KMS-11 (cell line): ENCODE measurements around the gene ADCK1.
"Not testable (repeated sequence)": the region's sequence is repeated elsewhere in the genome, so short reads cannot be mapped to it uniquely, and the experiment has no call there.

ENCODE experiments used
- H2AFZ ChIP-seq: fragments of 200-600 bp; sonication (generic); 2 replicates; pipeline ENCODE4 v1.6.1; 2016; ENCODE audit warnings: antibody characterized with exemption, mixed run types, low read depth
- H3K27ac ChIP-seq: fragments of 200-600 bp; sonication (generic); 2 replicates; pipeline ENCODE4 v1.6.1; 2016; ENCODE audit warnings: mild to moderate bottlenecking, mixed run types
- H3K27me3 ChIP-seq: fragments of 200-600 bp; sonication (generic); 2 replicates; pipeline ENCODE4 v1.6.1; 2017; ENCODE audit warnings: mild to moderate bottlenecking, low read depth, mixed run types, moderate library complexity; ENCODE audit not compliant: insufficient read depth
- H3K36me3 ChIP-seq: fragments of 200-600 bp; sonication (generic); 2 replicates; pipeline ENCODE4 v1.6.1; 2017; ENCODE audit warnings: mild to moderate bottlenecking, mixed run types; ENCODE audit not compliant: insufficient read depth
- H3K4me1 ChIP-seq: fragments of 200-600 bp; sonication (generic); 2 replicates; pipeline ENCODE4 v1.6.1; 2016; ENCODE audit warnings: mild to moderate bottlenecking, low read depth, mixed run types; ENCODE audit not compliant: poor library complexity, severe bottlenecking
- H3K4me2 ChIP-seq: fragments of 200-600 bp; sonication (generic); 2 replicates; pipeline ENCODE4 v1.7.0; 2016; ENCODE audit warnings: mild to moderate bottlenecking, mixed run types
- H3K4me3 ChIP-seq: fragments of 200-600 bp; sonication (generic); IDR thresholded peaks from 2 replicates; pipeline ENCODE4 v1.6.1; 2017; ENCODE audit warnings: low read depth, low read length, mixed read lengths; ENCODE audit not compliant: insufficient read depth
- H3K79me2 ChIP-seq: fragments of 200-600 bp; sonication (generic); 2 replicates; pipeline ENCODE4 v1.6.1; 2016; ENCODE audit warnings: low read depth, mixed run types; ENCODE audit not compliant: insufficient read depth
- H3K9ac ChIP-seq: fragments of 200-600 bp; sonication (generic); 2 replicates; pipeline ENCODE4 v1.6.1; 2016; ENCODE audit warnings: mild to moderate bottlenecking, mixed run types
- H4K20me1 ChIP-seq: fragments of 200-600 bp; sonication (generic); 2 replicates; pipeline ENCODE4 v1.6.1; 2016; ENCODE audit warnings: mild to moderate bottlenecking, mixed run types; ENCODE audit not compliant: insufficient read depth
- CTCF ChIP-seq: fragments of 200-600 bp; sonication (generic); conservative IDR thresholded peaks from 2 replicates; pipeline ENCODE4 v1.6.1; 2017; ENCODE audit warnings: low read depth, mild to moderate bottlenecking, antibody characterized with exemption, low read length, moderate library complexity, mixed read lengths

Gene ADCK1

GRCh38 chr14:77910506-77910905 lies 110.6 kb downstream of the ADCK1 start:
- Histone ChIP-seq H3K36me3 (no peaks in the 10 kb centered on the region), H3K9ac (no peak overlapping the region), H4K20me1 (no peaks in the 10 kb centered on the region), H3K79me2 (no peaks in the 10 kb centered on the region), H3K4me2 (no peak overlapping the region), H3K27ac (no peak overlapping the region), H3K27me3 (no peaks in the 10 kb centered on the region), H3K4me3 (no peak overlapping the region), H2AFZ (no peak overlapping the region), H3K4me1 (no peaks in the 10 kb centered on the region)
- no peak for TF ChIP-seq CTCF

DNA sequence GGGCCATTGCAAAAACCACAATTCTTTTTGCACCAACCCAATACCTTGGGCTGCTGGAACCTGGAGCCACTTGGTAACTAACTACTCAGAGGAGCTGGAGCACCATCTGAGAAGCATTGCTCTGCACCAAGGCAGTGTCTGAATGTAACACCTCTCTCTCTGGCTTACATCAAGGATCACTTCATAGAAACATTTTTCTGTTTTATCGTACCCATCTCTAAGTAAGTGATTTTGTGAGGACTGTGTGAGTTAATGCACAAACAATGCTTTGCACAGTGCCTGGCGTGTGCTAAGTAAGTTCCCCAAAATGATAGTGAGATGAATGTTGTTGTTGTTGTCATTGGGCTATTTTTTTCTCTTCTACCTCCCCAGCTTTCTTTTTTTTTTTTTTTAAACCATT lies 111.4 kb downstream of the ADCK1 start:
- Histone ChIP-seq H2AFZ (no peak overlapping the region), H3K79me2 (no peaks in the 10 kb centered on the region)

GRCh38 chr14:77912754-77913556 lies 113.0 kb downstream of the ADCK1 start:
- Histone ChIP-seq H3K36me3 (no peaks in the 10 kb centered on the region), H2AFZ (no peak overlapping the region), H3K27me3 (no peaks in the 10 kb centered on the region), H3K79me2 (no peaks in the 10 kb centered on the region), H3K4me1 (no peaks in the 10 kb centered on the region), H3K4me3 (no peak overlapping the region), H3K27ac (no peak overlapping the region), H3K9ac (no peak overlapping the region), H3K4me2 (no peak overlapping the region), H4K20me1 (no peaks in the 10 kb centered on the region)
- TF ChIP-seq CTCF = no peak

More for the DNA sequence above, 111.4 kb downstream of the ADCK1 start:
- H3K27ac ChIP-seq = no peak overlapping the region
- no peaks in the 10 kb centered on the region for H4K20me1 ChIP-seq
- H3K4me3 ChIP-seq = no peak overlapping the region
- no peaks in the 10 kb centered on the region for H3K4me1 ChIP-seq
- no peaks in the 10 kb centered on the region for H3K36me3 ChIP-seq
- no peak overlapping the region for H3K9ac ChIP-seq
- no peak for TF ChIP-seq CTCF
- no peaks in the 10 kb centered on the region for H3K27me3 ChIP-seq
- H3K4me2 ChIP-seq = no peak overlapping the region

GRCh38 chr14:77914073-77914721 lies 114.3 kb downstream of the ADCK1 start:
- no peak overlapping the region for H3K9ac ChIP-seq
- H3K27me3 ChIP-seq = no peaks in the 10 kb centered on the region
- H3K4me2 ChIP-seq = no peak overlapping the region
- no peaks in the 10 kb centered on the region for H4K20me1 ChIP-seq
- H2AFZ ChIP-seq = no peak overlapping the region
- no peaks in the 10 kb centered on the region for H3K79me2 ChIP-seq
- no peaks in the 10 kb centered on the region for H3K36me3 ChIP-seq
- no peak for TF ChIP-seq CTCF
- no peak overlapping the region for H3K4me3 ChIP-seq
- no peaks in the 10 kb centered on the region for H3K4me1 ChIP-seq
- H3K27ac ChIP-seq = no peak overlapping the region

DNA sequence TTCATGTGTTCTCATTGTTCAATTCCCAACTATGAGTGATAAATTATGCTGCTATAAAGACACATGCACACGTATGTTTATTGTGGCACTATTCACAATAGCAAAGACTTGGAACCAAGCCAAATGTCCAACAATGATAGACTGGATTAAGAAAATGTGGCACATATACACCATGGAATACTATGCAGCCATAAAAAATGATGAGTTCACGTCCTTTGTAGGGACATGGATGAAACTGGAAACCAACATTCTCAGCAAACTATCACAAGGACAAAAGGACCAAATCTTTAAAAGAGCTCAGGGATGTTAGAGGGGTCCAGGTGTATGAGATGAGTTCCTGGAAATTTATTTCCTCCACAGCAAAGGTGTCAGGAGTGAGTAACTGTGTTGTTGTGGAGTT lies 115.5 kb downstream of the ADCK1 start:
- not testable (repeated sequence) for H3K4me3 ChIP-seq, H2AFZ ChIP-seq, H3K4me2 ChIP-seq, H3K4me1 ChIP-seq, H3K79me2 ChIP-seq, H3K9ac ChIP-seq, H4K20me1 ChIP-seq, H3K36me3 ChIP-seq, H3K27ac ChIP-seq, H3K27me3 ChIP-seq
